OCI-LY3 (cell line): ENCODE measurements around the gene TLN1.

ENCODE experiments used
- H2AFZ ChIP-seq: fragments of 200-600, 300-600 bp; shearing (Covaris generic); 2 replicates; pipeline ENCODE4 v1.6.0; 2014; ENCODE audit warnings: antibody characterized with exemption, low read depth, low read length
- H3K27ac ChIP-seq: fragments of 200-600, 300-600 bp; sonication (generic); 2 replicates; pipeline ENCODE4 v1.5.1; 2014; ENCODE audit warnings: mild to moderate bottlenecking, low read length, moderate library complexity, mixed read lengths
- H3K27me3 ChIP-seq: fragments of 200-600, 300-600 bp; sonication (generic); 2 replicates; pipeline ENCODE4 v1.6.1; 2014; ENCODE audit warnings: low read depth, low read length, mixed read lengths
- H3K36me3 ChIP-seq: fragments of 200-600, 300-600 bp; sonication (generic); replicated peaks from 2 replicates; pipeline ENCODE3; 2014; ENCODE audit warnings: low read depth, low read length, mixed read lengths
- H3K4me1 ChIP-seq: fragments of 300-600, 200-600 bp; sonication (generic); 2 replicates; pipeline ENCODE4 v1.6.1; 2014; ENCODE audit warnings: low read length, mixed read lengths
- H3K4me2 ChIP-seq: fragments of 200-600, 300-600 bp; sonication (generic); 2 replicates; pipeline ENCODE4 v1.6.1; 2014; ENCODE audit warnings: low read length, mixed read lengths
- H3K4me3 ChIP-seq: fragments of 300-600, 200-600 bp; sonication (generic); 2 replicates; pipeline ENCODE4 v1.5.1; 2014; ENCODE audit warnings: antibody characterized with exemption, mild to moderate bottlenecking, low read length, moderate library complexity
- H3K79me2 ChIP-seq: fragments of 300-600, 200-600 bp; shearing (Covaris generic); 2 replicates; pipeline ENCODE4 v1.6.1; 2014; ENCODE audit warnings: mild to moderate bottlenecking, low read length, mixed read lengths
- H3K9ac ChIP-seq: fragments of 300-600, 200-600 bp; shearing (Covaris generic); 2 replicates; pipeline ENCODE4 v1.6.0; 2014; ENCODE audit warnings: mild to moderate bottlenecking, low read length, moderate library complexity
- H3K9me3 ChIP-seq: fragments of 200-600, 300-600 bp; shearing (Covaris generic); 2 replicates; pipeline ENCODE4 v1.6.1; 2014; ENCODE audit warnings: low read length, mixed read lengths; ENCODE audit not compliant: insufficient read depth
- H4K20me1 ChIP-seq: fragments of 200-600, 300-600 bp; sonication (generic); 2 replicates; pipeline ENCODE4 v1.6.1; 2016; ENCODE audit warnings: low read length, mixed read lengths; ENCODE audit not compliant: insufficient read depth
- EZH2phosphoT487 ChIP-seq: fragments of 200-600 bp; shearing (Covaris generic); IDR thresholded peaks from 2 replicates; pipeline ENCODE4 v1.6.1; 2018; ENCODE audit warnings: antibody characterized with exemption, mixed run types, low read depth
- TF ChIP-seq, protein P1 (sequence below): fragments of 200-600, 300-600 bp; sonication (generic); IDR thresholded peaks from 2 replicates; pipeline ENCODE4 v1.5.1; 2014; ENCODE audit warnings: antibody characterized with exemption, low read length, low read depth

The TLN1 gene

DNA sequence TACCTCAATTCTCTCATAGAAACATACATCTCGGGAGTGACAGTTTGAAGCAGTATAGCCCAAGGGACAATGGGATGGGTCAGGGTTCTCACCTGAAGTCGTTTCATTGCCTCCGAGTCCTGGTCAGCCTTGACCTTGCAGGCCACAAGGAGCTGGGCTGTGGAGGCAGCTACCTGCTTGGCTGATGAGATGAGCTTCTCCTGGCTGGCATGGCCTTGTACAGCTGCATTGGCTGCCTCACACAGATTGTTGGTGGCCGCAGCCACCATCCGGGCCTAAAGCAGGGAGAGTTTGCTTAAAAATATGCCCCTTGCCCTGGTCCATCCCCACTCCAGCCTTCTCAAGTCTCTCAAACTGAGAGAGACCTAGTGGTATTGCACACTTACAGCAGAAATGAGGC is 33.8 kb downstream of the TLN1 start:
- H3K4me3 ChIP-seq: no peak overlapping the region
- H4K20me1 ChIP-seq: no peaks in the 10 kb centered on the region; the same call in 1 of the 2 replicates
- H3K36me3 ChIP-seq: peaks cover 62% of the 10 kb centered on the region
- H3K27me3 ChIP-seq: no peaks in the 10 kb centered on the region
- H3K4me1 ChIP-seq: no peaks in the 10 kb centered on the region
- H2AFZ ChIP-seq: no peak overlapping the region
- no peak overlapping the region for H3K4me2 ChIP-seq
- no peaks in the 10 kb centered on the region for H3K79me2 ChIP-seq
- TF ChIP-seq, protein P1, sequence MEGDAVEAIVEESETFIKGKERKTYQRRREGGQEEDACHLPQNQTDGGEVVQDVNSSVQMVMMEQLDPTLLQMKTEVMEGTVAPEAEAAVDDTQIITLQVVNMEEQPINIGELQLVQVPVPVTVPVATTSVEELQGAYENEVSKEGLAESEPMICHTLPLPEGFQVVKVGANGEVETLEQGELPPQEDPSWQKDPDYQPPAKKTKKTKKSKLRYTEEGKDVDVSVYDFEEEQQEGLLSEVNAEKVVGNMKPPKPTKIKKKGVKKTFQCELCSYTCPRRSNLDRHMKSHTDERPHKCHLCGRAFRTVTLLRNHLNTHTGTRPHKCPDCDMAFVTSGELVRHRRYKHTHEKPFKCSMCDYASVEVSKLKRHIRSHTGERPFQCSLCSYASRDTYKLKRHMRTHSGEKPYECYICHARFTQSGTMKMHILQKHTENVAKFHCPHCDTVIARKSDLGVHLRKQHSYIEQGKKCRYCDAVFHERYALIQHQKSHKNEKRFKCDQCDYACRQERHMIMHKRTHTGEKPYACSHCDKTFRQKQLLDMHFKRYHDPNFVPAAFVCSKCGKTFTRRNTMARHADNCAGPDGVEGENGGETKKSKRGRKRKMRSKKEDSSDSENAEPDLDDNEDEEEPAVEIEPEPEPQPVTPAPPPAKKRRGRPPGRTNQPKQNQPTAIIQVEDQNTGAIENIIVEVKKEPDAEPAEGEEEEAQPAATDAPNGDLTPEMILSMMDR: no peak
- TF ChIP-seq EZH2phosphoT487: no peak
- H3K9ac ChIP-seq: no peak overlapping the region
- no peaks in the 10 kb centered on the region for H3K9me3 ChIP-seq
- H3K27ac ChIP-seq: no peak overlapping the region

- H3K27me3 ChIP-seq: no peaks in the 10 kb centered on the region
- no peak overlapping the region for H3K4me2 ChIP-seq
- no peaks in the 10 kb centered on the region for H3K79me2 ChIP-seq
- no peak overlapping the region for H3K9ac ChIP-seq
- H3K9me3 ChIP-seq: no peaks in the 10 kb centered on the region
- TF ChIP-seq, protein P1: no peak
- TF ChIP-seq EZH2phosphoT487: no peak
- no peaks in the 10 kb centered on the region; the same call in 1 of the 2 replicates for H4K20me1 ChIP-seq
- peaks cover 56% of the 10 kb centered on the region for H3K36me3 ChIP-seq
- H3K4me1 ChIP-seq: no peaks in the 10 kb centered on the region
- no peak overlapping the region for H3K27ac ChIP-seq
- no peak overlapping the region for H3K4me3 ChIP-seq
- no peak overlapping the region for H2AFZ ChIP-seq
Observed at GRCh38 chr9:35697486-35697885, 34.5 kb downstream of the TLN1 start.

DNA sequence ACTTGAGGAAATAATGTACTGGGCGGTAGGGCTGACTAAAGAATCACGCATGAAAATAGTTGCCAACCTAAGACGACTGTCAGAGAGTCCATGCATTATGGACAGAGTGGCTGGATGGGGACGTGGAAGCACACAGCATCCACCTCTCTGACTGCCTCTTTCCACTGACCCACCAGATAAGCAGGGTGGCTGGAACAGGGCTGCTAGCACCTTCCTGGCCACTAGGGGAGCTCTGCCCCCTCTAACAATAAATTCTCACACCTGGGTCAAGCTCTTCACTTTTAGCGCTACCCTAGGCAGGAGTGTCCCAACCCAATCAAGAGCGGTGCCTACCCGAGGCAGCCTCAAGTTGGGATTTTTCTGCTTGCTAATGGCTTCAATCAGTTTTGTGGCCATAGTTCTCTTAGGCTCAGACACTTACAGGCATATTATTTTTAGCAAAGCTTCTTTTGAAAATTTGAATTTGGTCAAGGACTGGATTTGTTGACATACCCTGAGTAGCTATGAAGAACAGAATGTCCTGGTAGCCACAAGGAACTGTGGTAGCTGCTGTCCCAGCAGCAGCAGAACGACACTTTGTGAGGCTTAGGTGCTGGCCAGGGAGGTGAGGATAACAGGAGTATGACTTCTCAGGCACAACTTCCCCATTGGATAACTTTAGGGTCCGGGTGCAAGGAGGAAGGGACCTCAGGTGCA is 35.3 kb downstream of the TLN1 start:
- no peaks in the 10 kb centered on the region for H3K4me1 ChIP-seq
- no peak overlapping the region for H2AFZ ChIP-seq
- no peaks in the 10 kb centered on the region; the same call in 1 of the 2 replicates for H4K20me1 ChIP-seq
- H3K36me3 ChIP-seq: peaks cover 51% of the 10 kb centered on the region
- no peak for TF ChIP-seq EZH2phosphoT487
- TF ChIP-seq, protein P1: peak; percentile 81
- H3K27me3 ChIP-seq: no peaks in the 10 kb centered on the region
- H3K9me3 ChIP-seq: no peaks in the 10 kb centered on the region
- H3K4me3 ChIP-seq: no peak overlapping the region
- H3K4me2 ChIP-seq: no peak overlapping the region
- H3K9ac ChIP-seq: no peak overlapping the region
- no peak overlapping the region for H3K27ac ChIP-seq
- H3K79me2 ChIP-seq: no peaks in the 10 kb centered on the region

DNA sequence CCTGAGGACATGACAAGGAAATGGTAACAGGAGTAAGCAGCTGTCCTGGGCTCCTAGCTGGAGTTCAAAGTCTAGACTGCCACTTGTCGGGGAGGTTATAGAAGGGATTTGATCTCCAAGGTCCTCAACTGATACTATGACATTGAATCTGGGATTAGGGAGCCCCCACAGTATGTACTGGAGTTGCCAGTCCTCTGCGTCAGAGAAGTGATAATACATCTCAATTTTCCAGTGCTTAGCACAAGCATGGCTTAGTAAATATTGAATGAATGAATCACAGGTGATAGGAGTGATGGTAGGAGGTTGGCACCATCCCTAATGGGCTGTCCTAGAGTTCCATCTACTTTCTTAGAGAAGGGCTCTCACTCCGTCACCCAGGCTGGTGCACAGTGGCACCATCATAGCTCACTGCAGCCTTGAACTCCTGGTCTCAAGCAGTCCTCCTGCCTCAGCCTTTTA is 36.0 kb downstream of the TLN1 start:
- no peak for TF ChIP-seq EZH2phosphoT487
- TF ChIP-seq, protein P1: no peak
- Histone ChIP-seq H3K27ac (no peak overlapping the region), H3K4me2 (no peak overlapping the region), H3K4me3 (no peak overlapping the region), H3K27me3 (no peaks in the 10 kb centered on the region), H3K9me3 (no peaks in the 10 kb centered on the region), H3K4me1 (0 out of 2 replicates have a peak, but pooled peaks cover 4% of the 10 kb centered on the region), H4K20me1 (no peaks in the 10 kb centered on the region; the same call in 1 of the 2 replicates), H3K9ac (no peak overlapping the region), H2AFZ (no peak overlapping the region), H3K36me3 (peaks cover 45% of the 10 kb centered on the region), H3K79me2 (no peaks in the 10 kb centered on the region)
